Ovary (tissue), 3 donors: ENCODE measurements around the gene TP53TG3D.
"Not testable (repeated sequence)": the region's sequence is repeated elsewhere in the genome, so short reads cannot be mapped to it uniquely, and the experiment has no call there.

Experiments
- EP300 ChIP-seq: sonication (generic); formaldehyde crosslinking; IDR thresholded peaks from one replicate; pipeline ENCODE4 v1.6.1; 2017; ENCODE audit warnings: antibody characterized with exemption
- TF ChIP-seq, protein P1 (sequence below), 3 donors: fragments of 450-650 bp in 2 of 3; fragments of 200-600 bp in 1 of 3; IDR thresholded peaks; one replicate each; pipeline versions ENCODE4 v1.5.1 to v1.8.0; 2016 to 2022; ENCODE audit warnings: antibody characterized with exemption in 3 of 3, mild to moderate bottlenecking in 1 of 3
- donor health status: DM: no; HTN: no; CAD: no.

DNA sequence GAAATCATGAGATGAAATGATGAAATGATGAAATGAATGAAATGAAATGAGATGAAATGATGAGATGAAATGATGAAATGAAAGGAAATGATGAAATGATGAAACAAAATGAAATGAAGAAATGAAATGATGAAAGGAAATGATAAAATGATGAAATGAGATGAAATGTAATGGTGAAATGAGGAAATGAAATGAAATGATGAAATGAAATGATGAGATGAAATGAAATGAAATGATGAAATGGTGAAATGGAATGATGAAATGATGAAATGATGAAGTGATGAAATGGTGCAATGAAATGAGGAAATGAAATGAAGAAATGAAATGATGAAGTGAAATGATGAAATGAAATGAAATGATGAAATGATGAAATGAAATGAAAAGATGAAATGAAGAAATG lies 29.9 kb downstream of the TP53TG3D start:
- TF ChIP-seq, protein P1, sequence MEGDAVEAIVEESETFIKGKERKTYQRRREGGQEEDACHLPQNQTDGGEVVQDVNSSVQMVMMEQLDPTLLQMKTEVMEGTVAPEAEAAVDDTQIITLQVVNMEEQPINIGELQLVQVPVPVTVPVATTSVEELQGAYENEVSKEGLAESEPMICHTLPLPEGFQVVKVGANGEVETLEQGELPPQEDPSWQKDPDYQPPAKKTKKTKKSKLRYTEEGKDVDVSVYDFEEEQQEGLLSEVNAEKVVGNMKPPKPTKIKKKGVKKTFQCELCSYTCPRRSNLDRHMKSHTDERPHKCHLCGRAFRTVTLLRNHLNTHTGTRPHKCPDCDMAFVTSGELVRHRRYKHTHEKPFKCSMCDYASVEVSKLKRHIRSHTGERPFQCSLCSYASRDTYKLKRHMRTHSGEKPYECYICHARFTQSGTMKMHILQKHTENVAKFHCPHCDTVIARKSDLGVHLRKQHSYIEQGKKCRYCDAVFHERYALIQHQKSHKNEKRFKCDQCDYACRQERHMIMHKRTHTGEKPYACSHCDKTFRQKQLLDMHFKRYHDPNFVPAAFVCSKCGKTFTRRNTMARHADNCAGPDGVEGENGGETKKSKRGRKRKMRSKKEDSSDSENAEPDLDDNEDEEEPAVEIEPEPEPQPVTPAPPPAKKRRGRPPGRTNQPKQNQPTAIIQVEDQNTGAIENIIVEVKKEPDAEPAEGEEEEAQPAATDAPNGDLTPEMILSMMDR (IDR thresholded peaks at IDR 0.05): not testable (repeated sequence)
- not testable (repeated sequence) for TF ChIP-seq EP300
